Mesodermal cell (in vitro differentiated cells): ENCODE measurements around the gene EHBP1.

ENCODE experiments used
- H3K27ac ChIP-seq: 2 replicates; pipeline ENCODE4 v1.7.0; 2013; ENCODE audit warnings: mild to moderate bottlenecking, low read depth, low read length, moderate library complexity; ENCODE audit not compliant: severe bottlenecking
- H3K36me3 ChIP-seq: 2 replicates; pipeline ENCODE4 v1.7.1; 2013; ENCODE audit warnings: mild to moderate bottlenecking, low read length, moderate library complexity; ENCODE audit not compliant: control insufficient read depth, insufficient read depth
- H3K4me1 ChIP-seq: one replicate; pipeline ENCODE4 v1.7.1; 2013; ENCODE audit warnings: mild to moderate bottlenecking, low read length; ENCODE audit not compliant: insufficient read depth, control insufficient read depth, poor library complexity, severe bottlenecking
- H3K4me3 ChIP-seq: 2 replicates; pipeline ENCODE4 v1.7.0; 2013; ENCODE audit warnings: low read length, control low read depth, mild to moderate bottlenecking; ENCODE audit not compliant: insufficient read depth, poor library complexity, severe bottlenecking; ENCODE audit errors: extremely low read depth
- H3K9me3 ChIP-seq: 2 replicates; pipeline ENCODE4 v1.7.1; 2013; ENCODE audit warnings: mild to moderate bottlenecking, low read length, moderate library complexity; ENCODE audit not compliant: control insufficient read depth
- WGBS, 2 experiments: methylation state at CpG; one replicate each; pipeline ENCODE4 v1.1.5; 2013; ENCODE audit warnings: missing lambda C conversion rate in 2 of 2; ENCODE audit not compliant: insufficient coverage in 2 of 2; 5-methylcytosine and 5-hydroxymethylcytosine counted together

EHBP1 gene

GRCh38 chr2:62817995-62818713, 112.6 kb downstream of the EHBP1 start:
- Histone ChIP-seq H3K27ac (no peak overlapping the region), H3K9me3 (no peaks in the 10 kb centered on the region), H3K36me3 (no peaks in the 10 kb centered on the region), H3K4me1 (peaks cover 4% of the 10 kb centered on the region), H3K4me3 (no peak overlapping the region)
- WGBS, 2 experiments, result 100% methylated on average over 1 of the region's 2 CpGs; no CpG with 5 or more reads in 1 of the 2 experiments

- no peak overlapping the region for H3K27ac ChIP-seq
- peaks cover 7% of the 10 kb centered on the region for H3K36me3 ChIP-seq
- H3K9me3 ChIP-seq, result no peaks in the 10 kb centered on the region
- H3K4me3 ChIP-seq, result no peak overlapping the region
- WGBS, 2 experiments, result 80% methylated on average over 1 of the region's 3 CpGs; no CpG with 5 or more reads in 1 of the 2 experiments
- peaks cover 9% of the 10 kb centered on the region for H3K4me1 ChIP-seq
These were observed 117.0 kb downstream of the EHBP1 start for GRCh38 chr2:62822549-62822948.

GRCh38 chr2:62824388-62824787, 118.9 kb downstream of the EHBP1 start:
- Histone ChIP-seq H3K4me3 (no peak overlapping the region), H3K36me3 (peaks cover 15% of the 10 kb centered on the region), H3K4me1 (peaks cover 7% of the 10 kb centered on the region), H3K9me3 (no peaks in the 10 kb centered on the region), H3K27ac (no peak overlapping the region)
- WGBS, 2 experiments, result no CpG with 5 or more reads among the region's 1 CpG

- Histone ChIP-seq H3K36me3 (peaks cover 15% of the 10 kb centered on the region), H3K9me3 (no peaks in the 10 kb centered on the region), H3K27ac (no peak overlapping the region), H3K4me1 (peaks cover 7% of the 10 kb centered on the region), H3K4me3 (no peak overlapping the region)
- WGBS, 2 experiments, result 80 to 88% methylated on average over 1 of the region's 3 CpGs
These were observed 120.6 kb downstream of the EHBP1 start for GRCh38 chr2:62826141-62826540.

- no peaks in the 10 kb centered on the region for H3K9me3 ChIP-seq
- H3K4me3 ChIP-seq, result no peak overlapping the region
- H3K4me1 ChIP-seq, result peaks cover 7% of the 10 kb centered on the region
- H3K27ac ChIP-seq, result no peak overlapping the region
- 89 to 100% methylated on average over 2 to 3 of the region's 4 CpGs for WGBS, 2 experiments
- peaks cover 15% of the 10 kb centered on the region for H3K36me3 ChIP-seq
These were observed 121.6 kb downstream of the EHBP1 start for GRCh38 chr2:62826953-62827675.

GRCh38 chr2:62831729-62832128, 126.2 kb downstream of the EHBP1 start:
- Histone ChIP-seq H3K27ac (no peak overlapping the region), H3K9me3 (peaks cover 11% of the 10 kb centered on the region), H3K4me1 (no peaks in the 10 kb centered on the region), H3K4me3 (no peak overlapping the region), H3K36me3 (peaks cover 32% of the 10 kb centered on the region)

GRCh38 chr2:62844311-62845090, 139.0 kb downstream of the EHBP1 start:
- WGBS, 2 experiments, result no CpG with 5 or more reads among the region's 1 CpG
- Histone ChIP-seq H3K9me3 (no peaks in the 10 kb centered on the region), H3K4me1 (no peaks in the 10 kb centered on the region), H3K36me3 (no peaks in the 10 kb centered on the region), H3K27ac (no peak overlapping the region), H3K4me3 (no peak overlapping the region)

- Histone ChIP-seq H3K9me3 (no peaks in the 10 kb centered on the region), H3K36me3 (no peaks in the 10 kb centered on the region)
These were observed 139.7 kb downstream of the EHBP1 start for GRCh38 chr2:62845256-62845655.

GRCh38 chr2:62852254-62852653, 146.7 kb downstream of the EHBP1 start:
- H3K36me3 ChIP-seq, result peaks cover 20% of the 10 kb centered on the region

More at GRCh38 chr2:62845256-62845655, 139.7 kb downstream of the EHBP1 start:
- Histone ChIP-seq H3K27ac (no peak overlapping the region), H3K4me1 (no peaks in the 10 kb centered on the region), H3K4me3 (no peak overlapping the region)

GRCh38 chr2:62854600-62855514, 149.3 kb downstream of the EHBP1 start:
- Histone ChIP-seq H3K36me3 (peaks cover 20% of the 10 kb centered on the region), H3K9me3 (no peaks in the 10 kb centered on the region), H3K4me1 (no peaks in the 10 kb centered on the region), H3K4me3 (no peak overlapping the region), H3K27ac (no peak overlapping the region)
- WGBS, 2 experiments, result 90 to 96% methylated on average over 6 to 13 of the region's 14 CpGs

More at GRCh38 chr2:62852254-62852653, 146.7 kb downstream of the EHBP1 start:
- H3K9me3 ChIP-seq, result no peaks in the 10 kb centered on the region
- no peak overlapping the region for H3K4me3 ChIP-seq
- no peaks in the 10 kb centered on the region for H3K4me1 ChIP-seq
- no peak overlapping the region for H3K27ac ChIP-seq
